Fibroblast of skin of left quadriceps (primary cell): ENCODE data around the gene SOBP.

Experiments used
- DNase-seq, 2 experiments: peaks; one replicate each; pipeline ENCODE4 v3.0.0-alpha.2; 2013; ENCODE audit warnings: low read depth in 2 of 2

Gene SOBP

DNA sequence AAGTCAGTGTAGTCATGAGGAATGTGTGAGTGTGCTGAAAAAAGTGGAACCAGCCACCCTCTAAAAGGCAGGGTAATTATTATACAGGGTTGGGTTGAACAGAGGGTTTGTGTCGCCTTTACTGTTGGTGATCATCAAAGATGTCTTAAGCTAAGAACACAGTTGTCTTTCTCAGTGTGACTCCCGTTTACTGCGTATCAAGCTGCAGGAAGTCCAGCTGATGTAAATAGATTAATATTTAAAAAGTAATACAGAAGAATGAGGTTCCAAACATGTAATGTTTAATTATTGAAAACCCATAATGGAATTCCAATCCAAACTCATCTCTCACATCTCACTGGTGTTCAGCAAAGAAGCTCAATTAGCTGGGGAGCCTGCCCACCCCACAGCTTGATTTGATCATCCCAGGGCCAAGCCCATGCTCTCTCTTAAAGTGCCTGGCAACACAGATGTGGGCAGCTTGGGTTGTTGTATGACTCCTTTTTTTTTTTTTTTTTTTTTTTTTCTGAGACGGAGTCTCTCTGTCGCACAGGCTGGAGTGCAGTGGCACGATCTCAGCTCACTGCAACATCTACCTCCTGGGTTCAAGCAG lies 127.5 kb downstream of the SOBP start:
- DNase-seq, result no peak

DNA sequence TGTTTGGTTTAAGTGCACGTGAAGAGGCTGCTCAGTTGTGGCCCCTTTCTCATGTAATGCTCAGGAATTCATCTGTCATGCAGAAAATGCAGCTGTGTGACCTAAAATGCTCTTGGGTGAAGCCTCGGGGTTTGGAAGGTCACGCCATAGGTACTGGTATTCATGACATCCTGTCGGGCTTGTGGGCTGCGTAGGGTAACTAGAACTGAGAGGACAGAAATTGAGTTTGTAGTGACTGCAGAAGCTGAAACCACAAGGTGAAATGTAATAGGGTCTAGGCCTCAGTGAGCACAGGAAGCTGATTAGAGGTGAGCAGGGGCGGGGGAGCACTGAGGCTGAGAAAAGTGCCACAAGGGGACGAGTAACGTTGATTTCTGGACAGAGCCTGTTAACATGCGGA lies 128.8 kb downstream of the SOBP start:
- DNase-seq, result no peak

DNA sequence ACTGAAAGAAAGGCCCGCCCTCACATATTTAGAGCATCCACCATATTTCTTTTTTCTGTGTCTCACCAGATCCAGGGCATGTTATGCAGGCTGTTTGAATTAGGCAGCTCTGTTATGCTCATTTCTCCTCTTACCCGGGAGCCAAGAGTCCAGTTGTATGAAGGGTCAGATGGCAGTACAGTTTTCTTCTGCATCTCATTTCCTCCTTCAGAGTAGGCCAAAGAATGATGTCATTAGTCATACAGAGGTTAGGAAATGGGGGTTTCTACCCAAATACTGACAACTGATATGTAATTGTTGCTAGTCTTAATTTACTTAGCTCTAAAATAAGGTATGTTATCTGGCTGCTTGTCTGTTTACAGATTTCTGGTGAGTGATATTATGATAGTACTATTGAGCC lies 130.8 kb downstream of the SOBP start:
- no peak for DNase-seq

DNA sequence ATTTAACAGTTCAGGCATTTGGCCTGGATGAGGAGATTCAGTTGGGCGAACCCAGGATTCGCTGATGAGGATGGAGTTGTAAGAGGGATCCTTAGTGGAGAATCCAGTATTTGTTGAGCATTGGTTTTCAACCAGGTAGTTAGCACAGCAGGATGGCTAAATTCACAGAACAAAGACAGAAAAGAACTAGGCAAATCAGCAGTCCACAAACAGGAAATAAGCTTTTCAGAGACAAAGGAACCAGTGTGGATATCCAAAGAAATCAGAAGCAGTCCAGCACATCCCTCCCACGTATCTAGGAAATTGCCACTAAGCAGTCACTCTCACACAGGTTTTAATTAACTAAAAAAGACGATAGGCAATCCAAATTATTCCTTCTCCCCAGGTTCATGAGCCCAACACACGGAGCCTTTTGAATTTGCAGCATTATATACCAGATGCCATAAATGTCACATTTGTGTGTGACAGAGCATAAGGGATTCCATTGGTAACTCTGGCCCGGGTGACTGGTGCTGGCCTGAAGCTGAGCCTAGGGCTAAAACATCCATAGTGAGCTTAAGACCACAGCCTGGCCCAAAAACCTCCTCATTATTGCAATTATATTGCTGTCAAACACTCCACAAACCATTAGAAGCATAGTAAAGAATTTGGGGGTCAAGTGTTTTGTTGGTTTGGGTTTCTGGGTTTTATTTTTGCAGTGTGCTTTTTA lies 131.5 kb downstream of the SOBP start:
- no peak for DNase-seq

DNA sequence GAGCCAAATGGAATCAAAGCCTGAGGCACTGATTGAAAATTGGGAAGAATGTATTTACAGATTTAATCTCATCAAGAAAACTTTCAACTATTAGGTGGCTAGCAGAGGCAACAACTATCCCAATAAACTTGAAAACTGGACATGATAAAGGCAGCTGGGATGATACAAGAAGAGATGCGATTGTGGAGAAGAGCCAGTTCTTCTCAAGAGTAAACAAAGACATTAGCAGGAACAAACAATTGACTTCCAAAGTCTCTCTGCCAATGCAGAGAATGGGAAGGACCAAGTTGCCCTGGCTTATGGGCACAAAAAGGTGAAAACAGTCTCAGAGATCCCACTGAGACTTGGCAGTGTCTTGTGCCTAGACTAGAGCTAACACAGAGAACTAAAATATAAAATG lies 132.4 kb downstream of the SOBP start:
- no peak for DNase-seq

DNA sequence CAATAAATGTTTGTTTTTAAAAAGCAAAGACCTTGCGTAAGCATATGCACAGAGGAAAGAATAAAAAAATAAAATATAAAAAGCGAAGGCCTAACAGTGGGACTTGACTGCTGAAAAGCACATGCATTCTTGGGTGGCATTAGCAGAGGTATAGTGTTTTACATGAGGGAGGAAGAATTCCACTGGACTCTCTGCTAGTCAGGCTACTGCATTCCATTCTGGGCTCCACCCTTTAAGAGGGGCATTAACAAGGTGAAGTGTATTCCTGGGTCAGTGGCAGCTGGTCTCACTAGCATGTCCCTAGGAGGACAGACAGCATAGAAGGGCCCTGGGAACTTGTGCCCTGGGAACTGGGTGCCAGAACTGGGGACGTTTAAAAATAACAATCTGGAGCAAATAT lies 134.1 kb downstream of the SOBP start:
- no peak for DNase-seq

DNA sequence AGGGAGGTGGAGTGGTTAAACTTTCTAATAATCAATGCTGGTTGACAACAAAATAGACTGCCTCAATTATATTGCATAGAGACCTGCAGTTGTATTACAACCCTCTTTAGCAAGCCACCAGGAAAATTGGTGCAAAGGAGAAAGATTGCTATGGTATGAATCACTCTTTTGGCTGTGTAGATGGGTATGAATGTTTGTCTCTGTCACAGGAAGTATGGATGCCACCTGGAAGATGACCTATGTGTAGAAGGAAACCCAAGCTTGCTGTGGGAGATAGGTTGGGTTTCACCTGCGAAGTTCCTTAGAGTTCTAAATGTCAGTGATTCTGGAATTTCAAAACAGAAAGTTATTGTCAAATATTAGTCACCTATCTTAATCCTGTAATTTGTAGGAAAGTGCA lies 134.6 kb downstream of the SOBP start:
- no peak for DNase-seq

DNA sequence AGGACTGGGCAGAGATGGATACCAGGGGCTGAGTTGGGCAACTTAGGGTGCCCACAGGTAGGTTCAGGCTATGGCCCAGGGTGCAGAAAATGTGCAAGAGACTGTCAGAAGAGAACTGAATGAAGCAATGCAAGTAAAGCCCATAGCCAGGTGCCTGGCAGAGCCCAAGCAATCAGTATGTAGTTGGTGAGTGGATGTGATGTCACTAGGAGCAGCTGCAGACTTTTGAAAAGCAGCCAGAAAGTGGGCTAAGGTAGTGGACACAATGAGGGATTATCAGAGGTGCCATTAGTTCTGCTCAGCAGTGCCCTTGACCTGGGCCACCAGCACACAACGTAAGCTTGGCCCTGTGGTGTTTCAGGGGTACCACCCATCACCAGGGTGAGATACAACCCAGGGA lies 135.3 kb downstream of the SOBP start:
- DNase-seq, result no peak

DNA sequence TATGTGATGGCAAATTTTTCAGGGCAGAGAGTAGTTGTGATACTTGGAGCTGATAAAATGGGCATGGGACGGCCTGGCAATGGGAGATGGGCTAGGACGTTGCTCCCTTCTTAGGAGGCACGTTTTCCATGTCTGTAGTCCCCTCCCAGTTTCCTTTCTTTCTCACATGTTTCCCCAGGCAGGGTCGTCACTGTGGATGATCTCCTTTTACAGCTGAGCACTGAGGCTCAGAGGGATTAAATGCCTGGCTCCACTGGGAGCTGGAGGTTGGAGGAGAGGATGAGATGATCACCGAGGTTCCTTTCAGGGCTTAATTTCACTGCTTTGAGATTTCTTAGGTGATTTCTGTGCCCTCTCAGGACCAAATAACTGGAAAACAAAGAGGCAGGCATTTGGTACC lies 136.7 kb downstream of the SOBP start:
- DNase-seq, result no peak

DNA sequence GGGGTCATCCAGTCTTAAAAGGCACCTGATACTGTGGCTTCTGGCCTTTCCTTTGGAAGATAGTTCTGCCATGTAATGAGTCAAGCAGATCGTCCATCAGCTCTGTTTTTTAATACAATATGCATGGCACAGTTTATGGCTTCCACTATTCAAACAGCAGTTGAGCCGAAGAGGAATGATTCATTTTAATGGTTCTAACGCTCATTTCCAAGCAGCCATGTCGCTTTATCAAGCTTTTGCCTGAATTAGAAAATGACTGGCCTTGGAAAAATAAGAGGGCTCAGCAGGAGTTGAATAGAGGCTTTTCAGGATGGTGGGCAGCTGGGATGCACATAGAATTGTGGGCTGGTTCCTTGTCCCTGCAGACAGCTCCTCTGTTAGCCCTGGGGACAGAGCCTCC lies 138.1 kb downstream of the SOBP start:
- DNase-seq, result no peak

DNA sequence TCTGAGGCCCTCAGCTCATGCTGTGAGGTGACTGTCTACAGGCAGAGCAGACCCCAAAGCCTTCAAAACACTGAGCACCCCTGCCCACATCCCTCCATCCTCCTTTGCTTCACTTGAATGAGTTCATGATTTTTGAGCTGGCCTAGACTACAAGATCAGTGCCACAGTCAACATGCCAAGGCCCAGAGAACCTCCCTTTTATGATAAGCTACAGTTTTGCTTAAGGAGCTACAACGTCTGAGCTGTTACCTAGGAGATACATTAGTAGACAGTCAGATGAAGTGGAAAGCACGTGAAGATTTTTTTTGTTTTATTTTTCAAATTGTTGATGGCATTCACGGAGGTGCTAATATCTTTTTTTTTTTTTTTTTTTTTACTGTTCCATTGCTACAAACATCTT lies 139.0 kb downstream of the SOBP start:
- no peak for DNase-seq

DNA sequence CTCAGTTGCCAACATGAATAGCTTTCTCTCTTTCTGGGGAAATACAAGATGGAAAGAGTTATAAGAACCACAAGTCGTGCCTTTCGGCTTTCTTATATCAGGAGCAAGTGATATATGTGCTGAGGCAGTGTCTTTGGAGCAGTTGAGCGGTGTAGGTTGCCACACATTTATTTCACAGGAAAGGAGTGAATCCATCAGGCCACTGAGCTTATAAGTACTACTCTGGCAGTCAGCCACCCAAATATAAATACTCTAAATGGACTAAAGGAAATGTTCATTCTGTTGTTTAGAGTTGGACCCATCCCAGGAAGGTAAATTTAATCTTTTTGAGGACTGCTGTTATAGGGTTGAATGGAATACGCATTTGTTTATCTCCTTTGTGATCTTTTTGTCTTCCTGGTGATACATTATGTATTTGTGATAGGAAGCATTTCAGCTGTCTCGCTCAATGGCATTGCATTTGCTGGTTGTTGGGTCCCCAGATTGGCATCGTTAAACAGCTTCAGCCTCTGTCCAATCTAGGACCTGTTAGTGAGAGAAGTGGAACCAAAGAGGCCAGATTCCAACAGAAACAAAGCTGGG lies 139.7 kb downstream of the SOBP start:
- no peak for DNase-seq

DNA sequence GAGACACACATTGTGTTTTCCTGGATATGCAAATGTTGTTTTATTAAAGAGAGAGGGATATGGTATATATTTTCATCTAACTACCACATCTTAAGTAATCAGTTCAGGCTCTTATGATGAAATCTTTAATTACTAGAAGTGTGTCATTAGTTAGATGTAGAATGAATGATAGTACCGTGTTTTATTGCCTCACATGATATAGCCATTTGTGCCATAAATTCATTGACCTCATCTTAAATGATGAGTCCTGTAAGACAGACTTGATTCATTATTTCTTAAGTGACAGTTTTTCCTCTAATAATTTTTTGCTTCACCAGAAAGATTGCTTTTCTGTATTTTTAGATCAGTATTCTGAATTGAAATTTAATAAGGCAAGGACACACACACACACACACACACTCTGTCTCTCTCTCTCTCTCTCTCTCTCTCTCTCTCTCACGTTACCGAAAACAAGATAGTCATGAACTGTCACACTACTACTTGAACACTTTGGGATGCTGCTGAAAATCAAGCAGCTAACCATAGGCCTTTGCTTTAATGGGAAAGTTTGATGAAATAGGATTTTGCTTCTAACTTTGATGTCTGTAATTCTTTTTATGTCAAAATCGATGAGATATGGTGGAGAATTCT lies 140.5 kb downstream of the SOBP start:
- no peak for DNase-seq

DNA sequence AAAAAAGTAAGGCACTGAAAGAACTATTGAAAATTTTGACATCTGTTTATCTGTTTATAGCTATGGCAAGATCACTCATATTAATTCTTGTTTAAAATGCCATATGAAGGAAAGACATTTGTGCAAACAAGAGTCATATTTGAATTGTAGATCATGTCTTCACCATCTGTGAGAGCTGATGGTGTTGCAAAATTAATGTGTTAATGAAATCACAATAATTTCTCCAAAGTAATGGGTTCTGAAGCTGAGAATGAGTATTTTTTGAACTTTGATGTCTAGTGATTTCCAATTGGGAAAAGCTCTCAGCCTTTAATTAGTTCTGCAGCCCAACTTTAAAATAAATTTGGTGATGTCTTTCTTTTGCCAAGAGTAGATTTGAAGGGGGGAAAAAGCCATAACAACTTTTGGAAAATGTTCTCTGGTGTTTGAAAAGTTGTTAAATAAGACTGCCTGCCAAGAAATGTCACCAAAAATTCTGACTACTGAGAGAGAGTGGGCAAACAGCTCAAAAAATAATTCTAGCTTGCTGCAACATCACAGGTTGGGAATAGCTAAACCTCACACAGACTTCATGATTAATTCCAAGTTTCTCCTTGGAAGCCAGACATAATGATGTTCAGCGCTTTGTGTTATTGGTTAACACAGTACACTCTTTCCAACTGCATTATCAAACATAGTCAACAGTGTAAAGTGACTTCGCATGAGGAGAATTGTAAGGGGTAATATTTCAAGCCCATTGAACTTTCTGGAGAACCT lies 142.6 kb downstream of the SOBP start:
- no peak for DNase-seq

DNA sequence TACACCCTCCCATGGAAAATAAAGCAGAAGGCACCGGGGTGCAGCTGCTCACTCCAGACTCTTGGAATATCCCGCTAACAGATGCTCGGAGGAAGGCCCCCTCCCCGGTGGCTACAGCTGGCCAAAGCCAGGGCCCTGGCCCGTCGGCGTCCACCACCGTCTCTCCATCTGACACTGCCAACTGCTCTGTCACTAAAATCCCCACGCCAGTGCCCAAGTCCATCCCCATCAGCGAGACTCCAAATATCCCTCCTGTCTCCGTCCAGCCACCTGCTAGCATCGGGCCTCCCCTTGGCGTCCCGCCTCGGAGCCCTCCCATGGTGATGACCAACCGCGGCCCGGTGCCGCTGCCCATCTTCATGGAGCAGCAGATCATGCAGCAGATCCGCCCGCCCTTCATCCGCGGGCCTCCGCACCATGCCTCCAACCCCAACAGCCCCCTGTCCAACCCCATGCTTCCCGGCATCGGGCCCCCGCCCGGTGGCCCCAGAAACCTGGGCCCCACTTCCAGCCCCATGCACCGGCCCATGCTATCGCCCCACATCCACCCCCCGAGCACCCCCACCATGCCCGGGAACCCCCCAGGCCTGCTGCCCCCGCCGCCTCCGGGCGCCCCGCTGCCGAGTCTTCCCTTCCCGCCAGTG lies 143.9 kb downstream of the SOBP start:
- no peak for DNase-seq

DNA sequence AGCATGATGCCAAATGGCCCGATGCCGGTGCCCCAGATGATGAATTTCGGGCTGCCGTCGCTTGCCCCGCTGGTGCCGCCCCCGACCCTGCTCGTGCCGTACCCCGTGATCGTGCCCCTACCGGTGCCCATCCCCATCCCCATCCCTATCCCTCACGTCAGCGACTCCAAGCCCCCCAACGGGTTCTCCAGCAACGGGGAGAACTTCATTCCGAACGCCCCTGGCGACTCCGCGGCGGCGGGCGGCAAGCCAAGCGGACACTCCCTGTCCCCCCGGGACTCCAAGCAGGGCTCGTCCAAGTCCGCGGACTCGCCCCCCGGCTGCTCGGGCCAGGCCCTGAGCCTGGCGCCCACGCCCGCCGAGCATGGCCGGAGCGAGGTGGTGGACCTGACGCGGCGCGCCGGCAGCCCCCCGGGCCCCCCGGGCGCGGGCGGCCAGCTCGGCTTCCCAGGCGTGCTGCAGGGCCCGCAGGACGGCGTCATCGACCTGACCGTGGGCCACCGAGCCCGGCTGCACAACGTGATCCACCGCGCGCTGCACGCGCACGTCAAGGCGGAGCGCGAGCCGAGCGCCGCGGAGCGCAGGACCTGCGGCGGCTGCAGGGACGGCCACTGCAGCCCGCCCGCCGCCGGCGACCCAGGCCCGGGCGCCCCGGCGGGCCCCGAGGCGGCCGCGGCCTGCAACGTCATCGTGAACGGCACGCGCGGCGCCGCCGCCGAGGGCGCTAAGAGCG lies 144.6 kb downstream of the SOBP start:
- DNase-seq, result no peak

DNA sequence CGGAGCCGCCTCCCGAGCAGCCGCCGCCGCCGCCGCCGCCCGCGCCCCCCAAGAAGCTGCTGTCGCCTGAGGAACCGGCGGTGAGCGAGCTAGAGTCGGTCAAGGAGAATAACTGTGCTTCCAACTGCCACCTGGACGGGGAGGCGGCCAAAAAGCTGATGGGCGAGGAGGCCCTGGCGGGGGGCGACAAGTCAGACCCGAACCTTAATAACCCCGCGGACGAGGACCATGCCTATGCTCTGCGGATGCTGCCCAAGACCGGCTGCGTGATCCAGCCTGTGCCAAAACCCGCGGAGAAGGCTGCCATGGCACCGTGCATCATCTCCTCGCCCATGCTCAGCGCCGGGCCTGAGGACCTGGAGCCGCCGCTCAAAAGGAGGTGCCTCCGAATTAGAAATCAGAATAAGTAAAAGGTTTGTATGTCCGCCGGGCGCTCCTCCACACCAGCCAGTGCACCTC lies 145.2 kb downstream of the SOBP start:
- no peak for DNase-seq

DNA sequence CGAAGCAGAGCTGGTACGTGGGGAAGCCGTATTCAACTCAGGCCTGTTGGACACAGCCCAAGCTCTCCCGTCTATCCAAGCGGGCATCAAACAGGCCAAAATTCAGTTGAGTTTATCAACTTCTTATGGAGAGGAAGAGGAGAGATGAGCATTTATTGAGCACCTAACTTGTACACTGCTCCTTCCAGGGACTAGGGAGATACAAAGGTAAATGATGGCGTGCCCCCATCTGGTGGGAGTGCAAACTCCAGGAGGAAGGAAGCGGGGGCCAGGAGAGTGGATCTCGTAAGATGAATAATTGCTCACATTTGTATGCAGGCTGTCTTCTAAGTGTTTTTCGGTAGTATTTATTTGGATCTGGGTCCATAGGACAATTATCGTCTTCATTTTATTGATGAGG lies 146.6 kb downstream of the SOBP start:
- DNase-seq, result no peak

DNA sequence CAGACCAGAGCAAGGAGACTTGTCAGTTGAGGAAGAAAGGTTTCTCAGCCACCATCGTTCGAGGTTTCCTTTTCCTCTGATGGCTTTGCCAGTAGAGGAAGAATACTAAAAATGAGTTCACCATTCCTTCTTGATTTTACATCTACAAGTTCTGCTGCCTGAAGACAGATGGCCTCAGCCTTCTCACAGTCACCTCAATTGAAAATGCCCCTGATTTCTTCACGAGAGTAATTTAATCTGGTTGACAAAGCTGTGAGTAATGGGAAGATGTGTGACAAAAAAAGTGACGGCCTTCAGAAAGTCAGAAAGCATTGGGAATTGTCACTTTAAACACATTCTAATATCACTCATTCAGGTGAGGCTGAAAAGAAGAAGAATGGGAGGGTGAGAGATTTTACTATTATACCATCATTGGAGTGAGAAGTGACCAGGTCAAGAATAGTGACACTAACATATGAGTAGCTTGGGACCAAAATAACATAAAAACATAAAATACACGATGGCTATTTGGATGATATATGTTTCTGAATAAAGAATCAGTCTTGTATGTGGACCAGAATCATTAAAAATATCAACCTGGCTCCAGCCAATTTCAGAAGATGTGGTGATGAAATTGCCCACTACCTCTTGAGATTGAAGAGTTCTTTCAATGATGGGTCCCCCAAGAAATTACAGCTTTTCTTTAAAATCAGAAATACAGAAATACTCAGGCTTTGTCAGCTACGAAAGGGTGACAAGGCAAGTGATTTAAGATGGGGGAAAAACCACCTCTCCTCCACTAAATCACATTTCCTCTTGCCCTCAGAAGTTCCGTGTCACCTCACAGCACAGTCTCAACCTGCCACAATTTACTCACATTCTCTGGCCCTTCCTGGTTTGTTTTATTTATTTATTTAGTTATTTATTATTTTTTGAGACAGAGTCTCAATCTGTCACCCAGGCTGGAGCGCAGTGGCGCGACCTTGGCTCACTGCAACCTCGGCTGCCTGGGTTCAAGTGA lies 147.7 kb downstream of the SOBP start:
- DNase-seq, result no peak

DNA sequence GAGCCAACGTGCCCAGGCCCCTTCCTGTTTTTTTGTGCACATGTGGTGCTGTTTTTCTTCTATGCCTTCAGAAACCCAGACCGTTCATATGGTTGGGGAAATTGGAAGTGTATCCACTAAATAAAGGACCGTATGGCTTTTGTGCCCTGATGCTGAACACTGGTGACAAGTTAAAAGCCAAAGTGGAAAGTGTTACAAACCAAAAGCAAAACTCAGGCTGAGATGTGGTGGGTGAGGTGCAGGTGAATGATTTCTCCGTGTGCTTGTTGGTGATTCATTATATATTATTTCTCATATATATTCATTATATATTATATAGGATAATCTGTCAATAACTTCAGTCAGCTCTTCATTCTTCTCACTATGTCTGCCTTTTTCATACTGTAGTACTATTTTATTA lies 148.6 kb downstream of the SOBP start:
- no peak for DNase-seq
